ENCODE data around the gene PLEKHN1.

DNA sequence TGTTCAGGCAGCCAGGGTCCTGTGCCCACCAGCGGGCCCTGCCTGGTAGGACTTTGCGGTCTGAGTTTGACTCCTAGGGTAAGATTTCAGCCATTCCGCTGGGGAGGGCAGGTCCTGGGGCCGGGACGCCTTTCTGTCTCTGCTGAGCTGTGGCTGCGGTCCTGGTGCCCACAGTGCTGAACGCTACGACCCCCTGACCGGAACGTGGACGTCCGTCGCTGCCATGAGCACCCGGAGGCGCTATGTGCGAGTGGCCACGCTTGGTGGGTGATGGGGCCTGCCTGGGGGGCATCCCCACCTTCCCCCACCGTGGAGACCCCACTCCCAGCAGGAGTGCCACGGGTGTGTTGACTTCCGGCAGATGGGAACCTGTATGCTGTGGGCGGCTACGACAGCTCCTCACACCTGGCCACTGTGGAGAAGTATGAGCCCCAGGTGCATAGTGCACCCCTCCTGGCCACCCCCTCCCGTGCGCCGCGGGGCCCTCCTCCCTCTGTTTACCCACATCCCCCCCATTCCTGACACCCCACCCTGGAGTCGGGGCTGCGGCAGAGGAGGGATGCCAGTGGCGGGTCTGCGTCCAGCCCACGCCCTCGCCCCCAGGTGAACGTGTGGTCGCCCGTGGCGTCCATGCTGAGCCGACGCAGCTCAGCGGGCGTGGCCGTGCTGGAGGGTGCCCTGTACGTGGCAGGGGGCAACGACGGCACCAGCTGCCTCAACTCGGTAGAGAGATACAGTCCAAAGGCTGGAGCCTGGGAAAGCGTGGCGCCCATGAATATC lies 2.3 kb upstream of the PLEKHN1 start:
- TF ChIP-seq, protein P1, sequence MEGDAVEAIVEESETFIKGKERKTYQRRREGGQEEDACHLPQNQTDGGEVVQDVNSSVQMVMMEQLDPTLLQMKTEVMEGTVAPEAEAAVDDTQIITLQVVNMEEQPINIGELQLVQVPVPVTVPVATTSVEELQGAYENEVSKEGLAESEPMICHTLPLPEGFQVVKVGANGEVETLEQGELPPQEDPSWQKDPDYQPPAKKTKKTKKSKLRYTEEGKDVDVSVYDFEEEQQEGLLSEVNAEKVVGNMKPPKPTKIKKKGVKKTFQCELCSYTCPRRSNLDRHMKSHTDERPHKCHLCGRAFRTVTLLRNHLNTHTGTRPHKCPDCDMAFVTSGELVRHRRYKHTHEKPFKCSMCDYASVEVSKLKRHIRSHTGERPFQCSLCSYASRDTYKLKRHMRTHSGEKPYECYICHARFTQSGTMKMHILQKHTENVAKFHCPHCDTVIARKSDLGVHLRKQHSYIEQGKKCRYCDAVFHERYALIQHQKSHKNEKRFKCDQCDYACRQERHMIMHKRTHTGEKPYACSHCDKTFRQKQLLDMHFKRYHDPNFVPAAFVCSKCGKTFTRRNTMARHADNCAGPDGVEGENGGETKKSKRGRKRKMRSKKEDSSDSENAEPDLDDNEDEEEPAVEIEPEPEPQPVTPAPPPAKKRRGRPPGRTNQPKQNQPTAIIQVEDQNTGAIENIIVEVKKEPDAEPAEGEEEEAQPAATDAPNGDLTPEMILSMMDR (IDR thresholded peaks at IDR 0.05; ENCODE audit: low read length) = no peak
- no peak for TF ChIP-seq EZH2 (IDR thresholded peaks at IDR 0.05; ENCODE audit: borderline replicate concordance, low read length)
